HEK293T (cell line): Measurements from ENCODE around the gene TPK1.

ENCODE experiments used
- CTCF ChIA-PET: fragments of 350-600 bp; formaldehyde crosslinking; extraction: SDS; loops from one replicate; lab custom pipeline; 2021; ENCODE audit warnings: antibody characterized with exemption, inconsistent platforms; lab: Yijun Ruan, JAX
- POLR2A ChIA-PET: fragments of 350-600 bp; formaldehyde crosslinking; extraction: SDS; loops from one replicate; lab custom pipeline; 2020; ENCODE audit warnings: antibody characterized with exemption, inconsistent platforms; lab: Yijun Ruan, JAX
- DNase-seq: peaks from one replicate; pipeline ENCODE4 v3.0.0; 2012; ENCODE audit warnings: mixed read lengths; ENCODE audit errors: extremely low spot score
- ARNT ChIP-seq: fragments of 450-650 bp; IDR thresholded peaks from 2 replicates; pipeline ENCODE4 v1.6.1; 2017; ENCODE audit warnings: mild to moderate bottlenecking
- BHLHE40 ChIP-seq: fragments of 450-650 bp; IDR thresholded peaks from 2 replicates; pipeline ENCODE4 v1.6.1; 2016; ENCODE audit warnings: mild to moderate bottlenecking, moderate library complexity, borderline replicate concordance
- CTBP1 ChIP-seq: fragments of 450-650 bp; IDR thresholded peaks from 2 replicates; pipeline ENCODE4 v1.6.1; 2016; ENCODE audit warnings: borderline replicate concordance
- ELF4 ChIP-seq: fragments of 450-650 bp; IDR thresholded peaks from 2 replicates; pipeline ENCODE4 v1.6.1; 2017; ENCODE audit warnings: antibody characterized with exemption
- FOXA1 ChIP-seq: fragments of 450-650 bp; IDR thresholded peaks from 2 replicates; pipeline ENCODE4 v1.6.1; 2016; ENCODE audit warnings: mild to moderate bottlenecking
- FOXK2 ChIP-seq: fragments of 450-650 bp; IDR thresholded peaks from 2 replicates; pipeline ENCODE4 v1.6.1; 2016; ENCODE audit warnings: mild to moderate bottlenecking
- FOXM1 ChIP-seq: fragments of 450-650 bp; IDR thresholded peaks from 2 replicates; pipeline ENCODE4 v1.6.1; 2017; ENCODE audit warnings: mild to moderate bottlenecking, borderline replicate concordance
- HDGF ChIP-seq: fragments of 450-650 bp; IDR thresholded peaks from 2 replicates; pipeline ENCODE4 v1.6.1; 2017; ENCODE audit warnings: antibody characterized with exemption, borderline replicate concordance
- L3MBTL2 ChIP-seq: fragments of 450-650 bp; conservative IDR thresholded peaks from 2 replicates; pipeline ENCODE4 v1.6.1; 2016; ENCODE audit warnings: mild to moderate bottlenecking
- LEF1 ChIP-seq: fragments of 450-650 bp; IDR thresholded peaks from 2 replicates; pipeline ENCODE4 v1.6.1; 2017; ENCODE audit warnings: mild to moderate bottlenecking, borderline replicate concordance
- NFRKB ChIP-seq: fragments of 450-650 bp; IDR thresholded peaks from 2 replicates; pipeline ENCODE4 v1.6.1; 2016; ENCODE audit warnings: mild to moderate bottlenecking, moderate library complexity
- SP1 ChIP-seq: fragments of 450-650 bp; IDR thresholded peaks from 2 replicates; pipeline ENCODE4 v1.6.1; 2017
- SUZ12 ChIP-seq: fragments of 450-650 bp; IDR thresholded peaks from 2 replicates; pipeline ENCODE4 v1.6.1; 2016; ENCODE audit warnings: mild to moderate bottlenecking
- TARDBP ChIP-seq: fragments of 450-650 bp; IDR thresholded peaks from 2 replicates; pipeline ENCODE4 v1.6.1; 2016
- ZNF384 ChIP-seq: fragments of 450-650 bp; IDR thresholded peaks from 2 replicates; pipeline ENCODE4 v1.6.1; 2016
- TF ChIP-seq, protein P1 (sequence below): fragments of 450-650 bp; IDR thresholded peaks from 2 replicates; pipeline ENCODE4 v1.6.1; 2016

TPK1 gene

DNA sequence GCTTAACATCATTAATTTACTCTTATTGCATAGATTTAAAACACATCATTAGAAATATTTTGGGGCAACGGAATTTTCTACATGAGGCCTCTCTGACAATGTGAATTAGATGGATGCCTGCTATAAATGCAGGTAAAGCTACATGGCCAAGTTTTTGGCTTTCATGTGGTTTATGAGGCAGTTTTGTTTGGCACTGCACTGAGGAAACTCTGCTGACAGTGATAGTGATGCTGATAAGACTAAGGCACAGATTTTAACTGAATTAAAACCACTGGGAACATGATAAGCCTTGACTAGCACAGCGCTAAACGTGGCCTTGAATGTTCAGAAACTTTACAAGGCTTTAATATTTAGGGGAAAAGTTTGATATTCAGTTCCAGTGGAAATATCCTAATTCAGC, 318.1 kb downstream of the TPK1 start:
- no peak for DNase-seq
- CTCF ChIA-PET, result no interaction called here
- no peak for TF ChIP-seq HDGF
- TF ChIP-seq, protein P1, sequence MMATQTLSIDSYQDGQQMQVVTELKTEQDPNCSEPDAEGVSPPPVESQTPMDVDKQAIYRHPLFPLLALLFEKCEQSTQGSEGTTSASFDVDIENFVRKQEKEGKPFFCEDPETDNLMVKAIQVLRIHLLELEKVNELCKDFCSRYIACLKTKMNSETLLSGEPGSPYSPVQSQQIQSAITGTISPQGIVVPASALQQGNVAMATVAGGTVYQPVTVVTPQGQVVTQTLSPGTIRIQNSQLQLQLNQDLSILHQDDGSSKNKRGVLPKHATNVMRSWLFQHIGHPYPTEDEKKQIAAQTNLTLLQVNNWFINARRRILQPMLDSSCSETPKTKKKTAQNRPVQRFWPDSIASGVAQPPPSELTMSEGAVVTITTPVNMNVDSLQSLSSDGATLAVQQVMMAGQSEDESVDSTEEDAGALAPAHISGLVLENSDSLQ, result no peak
- TF ChIP-seq TARDBP, result no peak
- no peak for TF ChIP-seq BHLHE40
- no peak for TF ChIP-seq CTBP1
- no peak for TF ChIP-seq L3MBTL2
- POLR2A ChIA-PET, result interaction anchor here (1.5 kb wide), 1 partner anchor 10 kb away, joined by 3 read pairs; no protein-coding TSS in a partner anchor

DNA sequence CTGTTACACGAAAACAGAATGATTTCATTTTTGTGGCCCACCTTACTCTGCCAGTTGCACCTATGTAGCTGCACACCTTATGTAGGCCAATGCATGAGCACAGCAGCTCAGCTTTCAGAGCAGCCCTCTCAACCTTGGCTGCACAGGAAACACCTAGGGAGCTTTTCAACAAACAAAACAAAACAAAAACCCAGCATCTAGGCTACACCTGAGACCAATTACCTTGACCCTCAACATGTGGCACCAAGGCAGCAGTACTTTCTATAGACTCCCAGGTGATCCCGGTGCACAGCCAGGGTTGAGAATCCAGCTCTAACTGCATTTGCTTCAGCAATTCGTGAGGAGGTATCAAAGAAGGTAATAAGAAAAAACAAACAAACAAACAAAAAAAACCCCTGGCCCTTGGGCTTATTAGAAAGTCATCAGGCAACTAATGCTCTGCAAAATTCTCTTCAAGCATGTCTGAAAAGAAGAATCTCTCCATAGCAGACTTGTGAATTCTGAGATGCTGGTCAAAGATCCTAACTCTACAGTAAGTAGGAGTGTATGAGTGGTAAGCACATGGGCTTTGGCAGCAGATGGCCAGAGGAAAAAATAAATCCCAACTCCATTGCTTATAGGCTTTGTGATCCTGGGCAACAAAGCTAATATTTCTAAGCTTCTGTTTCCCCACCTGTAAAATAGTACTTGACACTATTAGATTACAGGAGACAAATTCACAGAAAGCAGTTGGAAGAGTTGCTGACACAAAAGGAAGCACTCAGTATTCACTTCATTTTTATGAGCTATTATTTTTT, 318.9 kb downstream of the TPK1 start:
- DNase-seq, result no peak
- ChIA-PET POLR2A (interaction anchor here (1.5 kb wide), 1 partner anchor 9 kb away, joined by 3 read pairs; no protein-coding TSS in a partner anchor), CTCF (no interaction called here)
- TF ChIP-seq TARDBP, result no peak
- no peak for TF ChIP-seq LEF1
- no peak for TF ChIP-seq HDGF
- TF ChIP-seq SUZ12, result no peak
- no peak for TF ChIP-seq CTBP1
- no peak for TF ChIP-seq ARNT
- no peak for TF ChIP-seq FOXM1
- no peak for TF ChIP-seq FOXA1
- no peak for TF ChIP-seq NFRKB
- TF ChIP-seq ELF4, result no peak
- no peak for TF ChIP-seq SP1
- TF ChIP-seq L3MBTL2, result no peak
- TF ChIP-seq BHLHE40, result no peak
- TF ChIP-seq ZNF384, result no peak
- TF ChIP-seq, protein P1, result no peak
- TF ChIP-seq FOXK2, result no peak

DNA sequence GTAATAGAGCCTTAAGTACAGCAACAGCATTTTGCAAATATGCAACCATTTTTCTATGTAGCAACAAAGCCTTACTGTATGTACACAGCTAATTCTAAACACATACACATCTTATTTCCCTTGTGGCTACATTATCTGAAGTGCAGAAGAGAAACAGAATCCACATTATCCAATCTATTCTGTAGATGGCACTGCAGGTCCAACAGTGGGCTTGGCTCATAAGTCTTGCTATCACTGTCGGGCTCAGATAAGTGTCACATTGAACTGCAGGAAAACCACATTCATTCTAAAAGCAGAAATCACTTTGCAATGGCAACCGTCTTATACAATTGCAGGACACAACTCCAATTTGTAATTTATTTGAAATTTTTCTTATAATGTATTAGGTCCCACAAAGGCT, 322.5 kb downstream of the TPK1 start:
- POLR2A ChIA-PET, result no interaction called here
- peak; percentile 21 for DNase-seq
- TF ChIP-seq, protein P1, result no peak
- TF ChIP-seq FOXA1, result no peak
- no peak for TF ChIP-seq LEF1
- TF ChIP-seq HDGF, result no peak
- no peak for TF ChIP-seq L3MBTL2
- TF ChIP-seq SP1, result no peak
- TF ChIP-seq ARNT, result no peak
- TF ChIP-seq FOXM1, result no peak
- TF ChIP-seq ZNF384, result no peak
- TF ChIP-seq ELF4, result no peak
- TF ChIP-seq TARDBP, result no peak
- no peak for TF ChIP-seq CTBP1
- TF ChIP-seq NFRKB, result no peak
- TF ChIP-seq BHLHE40, result no peak
- no peak for TF ChIP-seq FOXK2
- no peak for TF ChIP-seq SUZ12
- CTCF ChIA-PET, result interaction anchor here (0.6 kb wide), 1 partner anchor 226 kb away, joined by 3 read pairs; no protein-coding TSS in a partner anchor

DNA sequence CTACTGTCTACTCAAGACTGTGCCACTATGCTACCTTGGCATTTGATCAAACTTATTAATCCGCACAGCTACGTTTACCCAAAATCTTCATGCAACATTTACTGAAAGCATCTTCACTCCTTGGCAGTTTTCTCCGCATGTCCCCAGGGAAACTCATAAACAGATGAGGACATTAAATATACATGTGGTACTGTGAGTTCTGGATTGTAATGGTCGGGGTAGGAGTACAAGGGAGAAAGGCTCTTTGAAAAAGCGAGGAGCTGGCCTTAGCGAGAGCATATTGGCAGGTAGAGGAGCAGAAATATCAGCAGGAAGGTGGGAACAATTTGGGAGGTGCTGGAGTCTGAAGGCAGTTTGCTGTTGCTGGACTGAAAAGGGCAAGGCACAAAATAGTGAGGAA, 325.2 kb downstream of the TPK1 start:
- CTCF ChIA-PET, result no interaction called here
- TF ChIP-seq NFRKB, result no peak
- TF ChIP-seq ARNT, result no peak
- no peak for TF ChIP-seq LEF1
- TF ChIP-seq ELF4, result no peak
- no peak for TF ChIP-seq L3MBTL2
- no peak for TF ChIP-seq SUZ12
- TF ChIP-seq BHLHE40, result no peak
- TF ChIP-seq HDGF, result no peak
- no peak for TF ChIP-seq SP1
- TF ChIP-seq FOXA1, result no peak
- TF ChIP-seq, protein P1, result no peak
- TF ChIP-seq FOXK2, result no peak
- no peak for TF ChIP-seq TARDBP
- no peak for TF ChIP-seq FOXM1
- no peak for TF ChIP-seq ZNF384
- no peak for TF ChIP-seq CTBP1
- DNase-seq, result no peak
- POLR2A ChIA-PET, result no interaction called here

DNA sequence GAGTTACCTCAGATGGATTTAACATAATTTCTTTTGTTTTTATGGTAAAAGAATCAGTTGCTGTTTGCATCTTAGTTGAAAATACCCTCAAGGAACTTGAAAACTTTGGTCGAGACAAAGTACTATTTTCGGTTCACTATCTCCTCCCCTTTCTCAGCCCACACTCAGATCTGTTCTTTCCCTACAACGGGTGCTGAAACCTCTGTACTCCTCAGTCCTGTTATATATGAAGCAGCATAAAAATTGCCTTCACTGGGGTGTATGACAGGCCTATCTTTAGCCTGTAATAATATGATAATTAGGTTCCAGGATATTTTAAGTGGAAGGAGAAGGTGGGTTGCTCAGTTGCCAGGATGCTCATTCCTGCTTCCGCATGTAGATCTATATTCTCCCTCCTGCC, 327.2 kb downstream of the TPK1 start:
- ChIA-PET POLR2A (interaction anchor here (1.5 kb wide), 1 partner anchor 8 kb away, joined by 3 read pairs; no protein-coding TSS in a partner anchor), CTCF (interaction anchor here (0.6 kb wide), 1 partner anchor 13 kb away, joined by 3 read pairs; no protein-coding TSS in a partner anchor)
- TF ChIP-seq NFRKB, result no peak
- no peak for DNase-seq
